B cell (primary cell): ENCODE measurements around the gene JADE3.

Experiments used
- EZH2 ChIP-seq: IDR thresholded peaks from 2 replicates; pipeline ENCODE4 v1.6.1; 2012; ENCODE audit warnings: borderline replicate concordance, low read depth, mild to moderate bottlenecking, moderate library complexity, low read length; ENCODE audit not compliant: insufficient read depth, poor library complexity, severe bottlenecking
- TF ChIP-seq, protein P1 (sequence below): fragments of 200-600 bp; IDR thresholded peaks from one replicate; pipeline ENCODE4 v1.8.0; 2022; ENCODE audit warnings: antibody characterized with exemption, mild to moderate bottlenecking

DNA sequence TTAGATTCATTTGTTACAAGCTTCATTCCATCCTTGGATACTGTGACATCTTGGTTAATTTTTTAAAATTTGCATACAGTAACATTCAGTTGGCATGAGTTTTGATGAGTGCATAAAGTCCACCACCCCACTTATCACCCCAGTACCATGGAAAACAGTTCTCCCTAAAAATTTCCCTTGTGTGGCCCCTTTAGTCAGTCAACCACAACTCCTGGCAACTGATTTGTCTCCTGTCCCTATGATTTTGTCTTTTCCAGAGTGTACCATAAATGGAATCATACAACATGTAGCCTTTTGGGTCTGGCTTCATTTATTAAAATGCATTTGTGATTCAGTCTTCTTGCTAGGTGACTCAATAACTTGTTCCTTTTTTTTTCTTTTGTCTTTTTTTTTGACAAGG lies 45.5 kb upstream of the JADE3 start:
- TF ChIP-seq, protein P1, sequence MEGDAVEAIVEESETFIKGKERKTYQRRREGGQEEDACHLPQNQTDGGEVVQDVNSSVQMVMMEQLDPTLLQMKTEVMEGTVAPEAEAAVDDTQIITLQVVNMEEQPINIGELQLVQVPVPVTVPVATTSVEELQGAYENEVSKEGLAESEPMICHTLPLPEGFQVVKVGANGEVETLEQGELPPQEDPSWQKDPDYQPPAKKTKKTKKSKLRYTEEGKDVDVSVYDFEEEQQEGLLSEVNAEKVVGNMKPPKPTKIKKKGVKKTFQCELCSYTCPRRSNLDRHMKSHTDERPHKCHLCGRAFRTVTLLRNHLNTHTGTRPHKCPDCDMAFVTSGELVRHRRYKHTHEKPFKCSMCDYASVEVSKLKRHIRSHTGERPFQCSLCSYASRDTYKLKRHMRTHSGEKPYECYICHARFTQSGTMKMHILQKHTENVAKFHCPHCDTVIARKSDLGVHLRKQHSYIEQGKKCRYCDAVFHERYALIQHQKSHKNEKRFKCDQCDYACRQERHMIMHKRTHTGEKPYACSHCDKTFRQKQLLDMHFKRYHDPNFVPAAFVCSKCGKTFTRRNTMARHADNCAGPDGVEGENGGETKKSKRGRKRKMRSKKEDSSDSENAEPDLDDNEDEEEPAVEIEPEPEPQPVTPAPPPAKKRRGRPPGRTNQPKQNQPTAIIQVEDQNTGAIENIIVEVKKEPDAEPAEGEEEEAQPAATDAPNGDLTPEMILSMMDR: no peak
- no peak for TF ChIP-seq EZH2
